HG03196 (cell line): ENCODE results near the gene SNX13.

Source experiments
- ATAC-seq: cut with Tn5 transposase; IDR thresholded peaks from one replicate; pipeline ENCODE4 v1.9.1; 2021; ENCODE audit not compliant: unreplicated experiment

The SNX13 gene, protein sequence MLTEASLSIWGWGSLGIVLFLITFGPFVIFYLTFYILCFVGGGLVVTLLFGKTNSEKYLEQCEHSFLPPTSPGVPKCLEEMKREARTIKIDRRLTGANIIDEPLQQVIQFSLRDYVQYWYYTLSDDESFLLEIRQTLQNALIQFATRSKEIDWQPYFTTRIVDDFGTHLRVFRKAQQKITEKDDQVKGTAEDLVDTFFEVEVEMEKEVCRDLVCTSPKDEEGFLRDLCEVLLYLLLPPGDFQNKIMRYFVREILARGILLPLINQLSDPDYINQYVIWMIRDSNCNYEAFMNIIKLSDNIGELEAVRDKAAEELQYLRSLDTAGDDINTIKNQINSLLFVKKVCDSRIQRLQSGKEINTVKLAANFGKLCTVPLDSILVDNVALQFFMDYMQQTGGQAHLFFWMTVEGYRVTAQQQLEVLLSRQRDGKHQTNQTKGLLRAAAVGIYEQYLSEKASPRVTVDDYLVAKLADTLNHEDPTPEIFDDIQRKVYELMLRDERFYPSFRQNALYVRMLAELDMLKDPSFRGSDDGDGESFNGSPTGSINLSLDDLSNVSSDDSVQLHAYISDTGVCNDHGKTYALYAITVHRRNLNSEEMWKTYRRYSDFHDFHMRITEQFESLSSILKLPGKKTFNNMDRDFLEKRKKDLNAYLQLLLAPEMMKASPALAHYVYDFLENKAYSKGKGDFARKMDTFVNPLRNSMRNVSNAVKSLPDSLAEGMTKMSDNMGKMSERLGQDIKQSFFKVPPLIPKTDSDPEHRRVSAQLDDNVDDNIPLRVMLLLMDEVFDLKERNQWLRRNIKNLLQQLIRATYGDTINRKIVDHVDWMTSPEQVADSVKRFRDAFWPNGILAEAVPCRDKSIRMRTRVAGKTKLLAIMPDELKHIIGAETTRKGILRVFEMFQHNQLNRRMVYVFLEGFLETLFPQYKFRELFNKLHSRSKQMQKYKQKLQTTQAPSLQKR

DNA sequence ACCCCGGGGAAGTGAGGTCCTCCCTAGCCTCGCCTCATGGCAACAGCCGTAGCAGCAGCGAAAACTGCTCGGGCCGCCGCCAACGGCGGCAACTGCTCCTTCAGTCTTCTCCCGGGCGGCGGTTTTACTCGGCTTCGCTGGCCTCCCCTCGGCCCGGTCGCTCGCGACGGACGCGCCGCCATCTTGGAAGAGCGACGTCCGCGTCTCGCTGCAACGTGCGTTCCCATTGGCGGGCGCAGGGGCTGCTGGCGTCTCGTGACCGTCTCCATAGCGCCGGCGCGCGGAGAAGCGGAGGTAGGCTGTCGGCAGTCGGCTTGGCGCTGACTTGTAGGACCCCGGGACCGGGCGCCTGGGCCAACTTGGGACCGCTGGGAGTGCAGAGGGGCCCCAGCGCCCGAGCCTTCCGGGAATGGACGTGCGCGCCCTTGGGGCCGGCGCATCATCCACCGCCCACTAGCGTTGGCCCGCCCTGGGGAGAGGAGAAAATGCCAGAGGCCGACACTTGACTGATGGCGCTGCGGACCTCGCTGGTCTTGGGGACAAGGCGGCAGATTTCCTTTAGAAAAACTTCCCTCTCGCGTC lies at the start of gene SNX13:
Gene SNX13 (minus strand): TSS at position 193 of the 582 bp plus-strand sequence. CDS start 199 bp downstream, outside the sequence.
- peak; percentile 95 for ATAC-seq

DNA sequence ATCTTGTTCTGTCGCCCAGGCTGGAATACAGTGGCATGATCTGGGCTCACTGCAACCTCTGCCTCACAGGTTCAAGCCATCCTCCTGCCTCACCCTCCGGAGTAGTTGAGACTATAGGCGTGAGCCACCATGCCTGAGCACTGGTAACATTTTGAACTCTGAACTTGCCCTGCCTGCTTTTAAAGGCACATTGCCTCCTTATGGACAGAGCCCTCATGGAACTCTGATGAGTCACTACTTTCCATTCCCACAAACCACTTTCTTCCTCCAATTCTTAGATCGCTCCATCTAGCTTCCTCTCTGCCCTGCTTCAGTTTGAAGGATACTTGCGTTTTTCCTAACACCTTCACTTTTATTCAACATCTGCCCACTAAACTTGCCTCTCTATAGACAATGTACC lies 49.3 kb upstream of the SNX13 start:
- ATAC-seq: no peak

DNA sequence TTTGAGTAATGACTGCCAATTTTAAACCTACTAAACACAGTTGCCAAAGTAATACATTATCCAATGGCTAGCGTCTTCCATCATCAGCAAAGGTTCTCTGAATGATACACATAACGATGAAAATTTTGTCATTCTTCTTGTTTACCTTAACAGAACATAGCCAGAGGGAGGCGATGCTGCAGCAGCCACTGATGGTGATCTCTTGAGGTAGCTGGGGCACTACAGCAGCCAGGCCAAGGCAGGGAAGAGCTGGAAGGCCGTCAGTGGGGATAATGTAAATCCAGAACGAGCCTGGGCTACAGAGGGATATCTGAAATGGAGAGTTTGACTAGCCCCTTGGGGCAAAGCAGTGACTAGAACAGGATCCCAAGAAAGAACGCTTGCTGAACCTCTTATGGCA lies 48.6 kb upstream of the SNX13 start:
- no peak for ATAC-seq

DNA sequence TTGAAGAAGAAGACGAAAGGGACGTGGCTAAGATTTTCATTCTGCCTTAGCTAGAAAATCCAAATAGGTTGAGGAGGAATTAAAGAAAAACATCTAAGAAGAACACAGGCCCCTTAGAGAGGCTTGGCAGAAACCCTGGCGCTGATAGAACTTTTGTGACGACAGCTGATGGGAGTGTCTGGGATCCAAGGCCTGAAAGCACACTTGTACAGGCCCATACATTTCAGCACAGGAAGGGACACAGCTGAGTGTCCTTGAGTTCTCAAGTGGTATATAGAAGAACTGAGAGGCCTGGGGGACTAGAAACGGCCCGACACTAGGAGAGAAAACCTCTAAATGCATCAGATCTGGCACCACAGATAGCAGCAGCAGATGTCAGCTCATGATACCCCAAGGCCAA lies 47.8 kb upstream of the SNX13 start:
- ATAC-seq: no peak

DNA sequence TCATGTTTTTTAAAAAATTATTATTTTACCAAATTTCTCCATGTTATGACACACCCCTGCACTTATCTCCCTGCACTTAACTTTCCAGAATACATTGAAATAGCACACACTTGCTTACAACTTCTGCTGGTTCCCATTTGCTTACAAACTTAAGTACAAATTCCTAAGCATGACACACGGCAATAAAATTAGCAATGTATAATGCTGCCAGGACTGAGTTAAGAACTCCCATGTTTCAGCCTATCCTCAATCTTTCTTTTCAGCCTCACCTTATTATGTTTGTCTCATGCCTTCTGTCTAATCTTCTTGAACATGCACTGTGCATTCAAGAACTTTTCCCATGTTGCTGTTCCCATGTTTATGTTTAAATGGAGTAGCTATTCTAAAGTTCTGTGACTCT lies 46.6 kb upstream of the SNX13 start:
- no peak for ATAC-seq

DNA sequence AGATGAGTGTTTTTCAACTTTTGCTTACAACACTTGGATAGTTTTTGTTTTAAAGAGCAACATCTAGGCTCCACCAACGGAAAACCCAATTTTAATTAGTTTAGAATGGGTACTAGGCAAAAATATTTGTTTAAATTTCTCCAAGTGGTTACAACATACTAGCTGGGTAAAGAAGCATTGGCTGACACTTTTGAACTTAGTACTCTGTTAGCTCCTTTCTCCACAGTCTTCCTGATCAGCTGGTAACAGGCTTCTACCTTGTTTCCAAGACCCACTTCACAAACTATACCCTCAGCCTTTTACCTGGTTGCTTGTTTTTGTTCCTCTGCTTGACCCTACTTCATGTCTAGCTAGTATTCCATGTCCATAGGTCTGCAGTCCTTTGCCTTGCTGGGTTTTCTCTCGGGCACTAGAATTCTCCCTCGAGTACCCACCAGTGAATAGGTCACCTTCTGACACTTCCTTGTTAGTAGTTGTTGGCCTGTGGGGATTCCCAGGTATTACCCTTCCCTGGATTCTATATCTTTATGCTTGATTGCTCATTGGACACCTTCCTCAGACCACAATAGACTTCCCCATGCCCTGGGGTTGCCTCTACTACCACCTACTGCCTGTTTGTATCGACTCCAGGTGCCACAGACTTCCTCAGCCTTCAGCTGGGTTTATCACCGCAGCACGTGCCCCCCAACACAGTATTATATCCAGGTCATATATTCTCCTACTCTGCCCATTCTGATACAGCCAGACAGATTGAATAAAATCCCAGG lies 45.4 kb upstream of the SNX13 start:
- no peak for ATAC-seq

DNA sequence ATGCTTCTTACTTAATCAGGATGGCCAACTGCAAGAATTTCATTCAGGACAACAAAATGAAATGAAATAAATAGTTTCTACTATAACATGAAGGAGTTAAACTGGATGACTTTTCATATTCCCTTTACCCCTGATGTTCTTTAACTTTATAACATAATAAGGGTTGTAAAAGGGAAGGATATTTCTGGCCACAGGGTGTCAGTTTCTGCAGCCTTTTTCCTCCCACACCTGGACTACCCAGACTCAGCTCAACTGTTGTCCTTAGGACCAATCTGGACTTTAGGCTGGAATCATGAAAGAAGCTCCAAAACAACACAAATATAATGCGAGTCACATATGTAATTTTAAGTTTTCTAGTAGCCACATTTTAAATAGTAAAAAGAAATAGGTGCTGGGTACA lies 44.0 kb upstream of the SNX13 start:
- ATAC-seq: no peak

DNA sequence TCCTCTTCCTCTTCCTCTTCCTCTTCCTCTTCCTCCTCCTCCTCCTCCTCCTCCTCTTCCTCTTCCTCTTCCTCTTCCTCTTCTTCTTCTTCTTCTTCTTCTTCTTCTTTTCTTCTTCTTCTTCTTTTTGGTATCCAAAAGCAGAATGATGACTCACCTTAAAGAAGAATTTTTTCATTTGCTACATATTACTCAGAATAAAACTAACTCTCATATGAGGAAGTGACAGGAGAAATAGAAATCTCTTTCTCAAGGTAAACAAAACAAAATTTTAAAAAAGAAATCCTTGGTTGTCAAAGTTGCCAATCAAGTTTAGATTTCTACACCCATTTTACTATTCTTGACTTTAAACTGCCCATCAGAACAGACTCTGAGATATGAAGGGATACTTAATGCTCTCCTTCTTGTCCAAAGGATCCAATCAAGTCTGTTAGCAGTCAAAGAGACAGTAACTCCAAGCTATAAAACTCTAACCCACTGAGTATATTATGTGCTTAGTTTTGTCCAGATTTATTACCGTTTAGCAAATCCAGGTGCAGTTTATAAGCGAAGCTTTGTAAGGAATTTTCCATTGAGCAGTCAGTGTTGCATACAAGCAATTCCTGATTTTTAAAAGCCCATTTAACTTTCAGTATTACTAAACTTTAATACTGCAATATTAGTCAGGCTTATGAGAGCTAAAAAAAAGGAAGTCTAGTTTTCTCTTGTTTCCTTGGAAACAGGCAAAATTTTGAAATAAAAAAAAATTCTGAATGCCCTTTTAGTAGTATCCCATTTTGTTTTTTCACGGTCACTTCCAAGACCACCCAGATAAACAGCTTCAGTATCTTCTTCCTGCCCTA lies 43.1 kb upstream of the SNX13 start:
- ATAC-seq: no peak

DNA sequence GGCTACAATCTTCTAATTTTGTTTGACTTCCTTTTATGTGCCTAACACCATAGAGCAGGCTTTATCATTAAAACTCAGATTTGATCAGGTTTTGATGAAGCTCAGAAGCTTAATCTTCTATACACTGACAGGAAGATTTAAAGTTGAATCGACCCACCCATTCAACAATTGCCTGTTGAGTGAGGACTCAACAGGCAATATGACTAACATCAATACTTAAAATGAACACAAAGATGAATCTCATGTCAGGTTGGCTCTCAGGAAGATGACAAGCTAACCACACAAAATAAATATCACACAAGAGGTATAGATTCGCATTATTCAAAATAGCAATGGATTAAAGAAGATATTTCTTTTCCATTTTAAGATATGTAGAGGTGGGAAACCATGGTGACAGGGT lies 36.7 kb upstream of the SNX13 start:
- ATAC-seq: no peak

DNA sequence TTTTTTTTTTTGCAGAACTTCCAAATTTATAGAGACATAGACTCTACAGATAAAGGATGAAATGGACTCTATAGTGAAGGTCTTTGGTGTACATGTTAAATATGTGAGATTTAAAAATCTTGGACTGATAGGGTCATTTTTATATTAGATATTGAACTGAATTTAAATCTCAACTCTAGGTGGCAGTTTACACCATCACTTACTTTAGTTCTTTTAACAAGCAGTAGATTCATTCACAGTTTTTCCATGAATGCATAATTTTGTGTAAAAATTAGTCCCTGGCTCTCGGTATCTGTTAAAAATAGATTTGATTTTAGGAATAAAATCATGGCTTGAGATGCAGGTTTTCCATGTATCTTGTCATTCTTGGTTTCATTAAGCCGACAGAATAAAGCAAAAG lies 31.1 kb upstream of the SNX13 start:
- ATAC-seq: no peak

DNA sequence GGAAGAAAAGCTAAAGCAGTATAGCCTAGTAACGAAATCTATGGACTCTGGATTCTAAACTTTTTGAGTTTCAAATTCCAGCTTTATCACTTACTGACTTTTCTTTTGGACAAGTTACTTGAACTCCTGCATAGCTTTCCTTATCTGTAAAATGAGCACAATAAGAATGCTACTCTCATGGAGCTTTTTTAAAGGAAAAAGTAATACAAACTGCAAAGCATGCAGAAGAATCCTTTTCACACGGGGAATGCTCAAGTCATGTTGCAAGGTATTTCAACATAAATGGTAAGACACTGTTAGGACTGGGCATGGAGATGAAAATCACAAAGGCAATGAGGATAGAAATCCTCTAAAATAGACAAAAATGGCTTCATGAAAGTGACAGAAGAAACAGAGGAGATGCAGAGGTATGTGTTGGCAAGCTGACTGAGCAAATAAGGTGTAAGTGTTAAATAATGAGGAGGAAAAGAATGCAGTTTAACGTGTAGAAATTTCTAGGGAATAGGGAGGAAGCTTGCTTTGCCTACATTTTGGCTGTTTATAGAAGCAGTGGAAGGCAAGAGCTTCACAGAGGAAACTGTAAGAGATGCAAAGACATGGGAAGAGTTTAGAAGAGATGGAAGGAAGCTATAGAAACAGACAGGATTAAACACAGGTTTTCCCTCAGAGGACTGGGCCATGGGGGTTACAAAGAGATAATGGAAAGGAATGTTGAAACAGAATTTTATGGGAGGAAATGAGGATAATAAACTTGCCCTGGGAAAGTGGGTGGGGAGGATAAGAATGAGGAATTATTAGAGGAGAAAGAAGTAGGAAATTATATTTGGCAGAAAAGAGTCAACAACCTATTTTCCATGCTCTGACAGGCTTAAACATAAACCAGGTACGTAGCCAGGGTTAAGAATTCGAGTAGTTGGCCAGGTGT lies 28.8 kb upstream of the SNX13 start:
- ATAC-seq: no peak

DNA sequence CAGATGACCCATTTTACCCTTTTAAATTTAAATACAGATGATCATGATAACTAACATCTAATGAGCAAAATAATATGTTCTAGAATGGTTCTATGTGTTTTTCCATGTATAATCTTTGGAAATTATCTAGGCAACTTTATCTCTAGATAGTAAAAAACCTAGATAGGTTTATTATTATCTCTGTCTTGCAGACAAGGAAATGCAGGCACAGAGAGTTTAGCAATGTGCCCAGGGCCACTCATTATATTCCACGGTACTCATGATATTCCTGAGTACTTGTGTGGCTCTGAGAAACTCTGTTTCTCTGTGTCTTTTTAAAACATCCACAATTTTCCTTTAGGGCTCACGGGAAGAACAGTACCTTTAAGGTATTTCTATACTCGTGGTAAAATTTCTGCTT lies 26.4 kb upstream of the SNX13 start:
- no peak for ATAC-seq

DNA sequence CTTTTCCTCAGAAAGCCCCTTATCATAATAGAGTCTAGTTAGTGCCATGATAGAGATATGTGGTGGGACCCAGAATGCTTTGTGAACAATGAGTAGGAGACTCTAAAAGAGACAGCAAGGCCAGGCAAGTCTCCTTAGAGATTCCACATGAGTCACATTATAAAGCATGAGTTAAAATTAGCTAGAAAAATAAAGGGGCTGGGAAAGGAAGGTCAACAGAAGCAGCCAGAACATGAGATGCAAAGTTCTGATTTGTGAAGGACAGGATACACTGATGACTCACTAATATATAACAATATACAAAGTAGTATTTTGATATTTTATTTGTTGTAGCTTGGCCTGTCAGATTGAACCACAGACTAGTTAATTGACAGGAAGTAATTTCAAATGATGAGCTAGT lies 25.3 kb upstream of the SNX13 start:
- no peak for ATAC-seq

DNA sequence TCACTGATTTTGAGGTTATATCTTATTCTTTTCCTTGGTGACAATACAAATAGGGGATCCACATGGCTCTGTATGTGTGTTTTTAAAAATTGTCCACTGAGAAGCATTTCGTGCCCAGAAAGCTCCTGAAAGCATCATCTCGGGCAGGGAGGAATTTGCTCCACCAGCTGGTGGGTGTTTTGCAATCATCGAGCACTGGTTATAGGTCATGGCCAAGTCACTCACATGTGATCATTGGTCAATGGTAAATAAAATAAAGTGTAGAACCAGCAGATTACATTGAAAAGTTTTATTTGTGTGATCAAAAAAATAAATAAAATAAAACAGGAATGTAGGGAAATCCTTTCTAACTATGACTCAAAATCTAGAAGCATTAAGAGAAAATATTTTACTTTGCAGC lies 23.0 kb upstream of the SNX13 start:
- ATAC-seq: no peak

DNA sequence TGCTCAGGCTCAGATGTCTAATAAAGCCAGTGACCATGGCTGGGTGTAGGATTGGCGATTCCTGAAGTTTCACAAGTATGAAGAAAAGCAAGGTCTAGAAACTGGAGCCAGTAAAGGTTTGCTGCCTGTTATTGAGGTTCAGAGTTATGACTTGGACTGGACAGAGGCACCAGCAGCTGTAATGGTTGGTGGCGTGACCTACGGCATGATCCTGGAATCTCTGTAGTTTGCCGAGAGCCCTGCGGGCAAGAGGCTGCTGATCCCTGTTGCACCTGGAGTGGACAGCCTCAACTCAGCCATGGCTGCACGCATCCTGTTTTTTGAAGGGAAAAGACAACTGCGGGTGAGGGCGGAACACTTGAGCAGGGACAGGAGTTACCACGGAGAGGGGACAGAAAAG lies 22.4 kb upstream of the SNX13 start:
- ATAC-seq: no peak

DNA sequence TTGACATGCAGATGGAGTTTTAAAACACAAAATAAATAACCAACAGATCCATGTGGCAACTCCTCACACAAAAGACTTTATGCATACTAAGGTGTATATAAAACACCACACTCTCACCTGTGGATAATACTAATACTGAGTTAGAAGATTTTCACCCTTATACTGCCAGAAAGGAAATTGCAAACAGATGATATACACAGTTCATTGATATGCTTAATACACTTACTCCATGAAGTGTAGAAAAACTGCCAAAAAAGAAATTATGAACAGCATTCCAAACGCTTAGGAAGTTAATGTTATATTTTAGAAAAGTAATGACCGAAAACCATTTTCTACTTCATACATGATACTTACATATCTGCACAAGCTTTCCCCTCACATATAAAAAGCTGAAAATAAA lies 17.6 kb upstream of the SNX13 start:
- ATAC-seq: no peak

DNA sequence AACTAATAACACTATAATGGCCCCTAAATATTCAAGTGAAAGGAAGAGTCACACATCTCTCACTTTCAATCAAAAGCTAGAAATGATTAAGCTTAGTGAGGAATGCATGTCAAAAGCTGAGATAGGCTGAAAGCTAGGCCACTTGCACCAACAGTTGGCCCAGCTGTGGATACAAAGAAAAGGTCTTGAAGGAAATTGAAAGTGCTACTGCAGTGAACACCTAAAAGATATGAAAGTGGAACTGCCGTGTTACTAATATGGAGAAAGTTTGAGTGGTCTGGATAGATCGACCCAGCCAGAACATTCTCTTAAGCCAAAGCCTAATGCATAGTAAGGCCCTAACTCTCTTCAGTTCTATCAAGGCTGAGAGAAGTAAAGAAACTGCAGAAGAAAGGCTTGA lies 12.1 kb upstream of the SNX13 start:
- peak; percentile 100 for ATAC-seq

DNA sequence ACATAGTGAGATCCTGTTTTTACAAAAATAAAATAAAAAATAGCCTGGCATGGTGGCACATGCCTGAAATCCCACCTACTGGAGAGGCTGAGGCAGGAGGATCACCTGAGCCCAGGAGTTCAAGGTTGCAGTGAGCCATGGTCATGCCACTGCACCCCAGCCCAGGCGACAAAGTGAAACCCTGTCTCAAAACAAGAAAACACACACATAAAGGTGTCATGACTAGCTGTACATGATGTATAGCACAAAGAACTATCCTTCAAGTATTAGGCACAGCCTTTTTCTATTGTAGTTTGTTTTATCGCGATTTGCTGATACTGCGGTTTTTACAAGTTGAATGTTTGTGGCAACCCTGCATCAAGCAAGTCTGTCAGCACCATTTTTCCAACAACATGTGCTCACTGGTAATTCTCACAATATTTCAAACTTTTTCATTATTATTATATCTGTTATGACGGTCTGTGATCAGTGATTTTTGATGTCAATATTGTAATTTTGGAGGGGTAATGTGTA lies 11.5 kb upstream of the SNX13 start:
- no peak for ATAC-seq
